Right lobe of liver (tissue), 6 donors: ENCODE measurements around the gene NMBR. TPM values are rescaled to one million over a fixed set of nuclear protein-coding genes. Genes with fewer than 3 reads are reported as not detected.

Source experiments
- ATAC-seq, 4 donors: fragments of 200-7000 bp; cut with Tn5 transposase; one replicate each; pipeline ENCODE4 v1.9.1; 2020; ENCODE audit warnings: mild to moderate bottlenecking in 4 of 4, moderate library complexity in 4 of 4
- DNase-seq, 3 donors: peaks; one replicate each; pipeline ENCODE4 v3.0.0-alpha.2; 2020
- H3K27ac ChIP-seq, 3 donors: fragments of 200-600 bp; one replicate each; pipeline ENCODE4 v1.8.0; 2022
- H3K27me3 ChIP-seq, 2 donors: fragments of 200-600 bp; one replicate each; pipeline ENCODE4 v1.8.0; 2022
- H3K36me3 ChIP-seq, 4 donors: fragments of 200-600 bp; sonication (generic) in 1 of 4; one replicate each; pipeline versions ENCODE4 v1.5.1 to v1.8.0; 2017 to 2022; ENCODE audit warnings: control low read depth in 1 of 4
- H3K4me1 ChIP-seq, 4 donors: fragments of 200-600 bp; sonication (generic) in 1 of 4; one replicate each; pipeline versions ENCODE4 v1.5.1 to v1.8.0; 2017 to 2022; ENCODE audit warnings: control low read depth in 1 of 4
- H3K4me3 ChIP-seq, 3 donors: fragments of 200-600 bp; one replicate each; pipeline ENCODE4 v1.8.0; 2022
- H3K9me3 ChIP-seq, 4 donors: fragments of 200-600 bp; sonication (generic) in 1 of 4; one replicate each; pipeline versions ENCODE4 v1.5.1 to v1.8.0; 2017 to 2022; ENCODE audit warnings: control low read depth in 1 of 4
- POLR2A ChIP-seq: fragments of 450-650 bp; IDR thresholded peaks from one replicate; pipeline ENCODE4 v1.6.1; 2017; ENCODE audit warnings: antibody characterized with exemption, mild to moderate bottlenecking
- WGBS: methylation state at CpG from one replicate; pipeline ENCODE4 v1.1.6; 2018; ENCODE audit warnings: low coverage, low lambda C conversion rate; ENCODE audit not compliant: insufficient coverage; ENCODE audit errors: missing lambda C conversion rate; 5-methylcytosine and 5-hydroxymethylcytosine counted together
- intact Hi-C, 2 donors: fragments of 100-400 bp; cut with DNase I; formaldehyde crosslinking; loops; one replicate each; pipeline versions ENCODE4 v1.11.2 to v1.14.1; 2022
- total RNA-seq, 6 experiments: library from RNA; depleted of rRNA in 2 of 6; stranded (reverse); fragments of >200 nt in 2 of 6; fragmentation: NEBNext Ultra II Directional in 3 of 6; extraction: Animal tissue kit (Norgen Biotek cat#: 25700) in 3 of 6; gene quantifications; one replicate each; pipeline versions ENCODE4 v1.1.0 to v1.2.4, GENCODE V29; 2016 to 2023
- TF ChIP-seq, protein P1 (sequence below), 4 donors: fragments of 200-600 bp in 3 of 4; fragments of 450-650 bp in 1 of 4; IDR thresholded peaks; one replicate each; pipeline versions ENCODE4 v1.5.1 to v1.8.0; 2016 to 2022; ENCODE audit warnings: antibody characterized with exemption in 4 of 4, mild to moderate bottlenecking in 2 of 4
- donor health status: DM: no; HTN: yes; CAD: no.
- donor health status: DM: no; HTN: no; CAD: no.
- donor health status: DM: no; HTN: no; CAD: no.
- donor health status: DM: no; HTN: yes; CAD: no.
- donor health status: DM: no; HTN: yes; CAD: no.

NMBR gene
- total RNA-seq, 6 experiments from 2014 or later, result not detected

- Histone ChIP-seq H3K4me1 (no peaks in the 10 kb centered on the region), H3K36me3 (no peaks in the 10 kb centered on the region), H3K27me3 (no peaks in the 10 kb centered on the region), H3K9me3 (no peaks in the 10 kb centered on the region), H3K4me3 (no peak overlapping the region), H3K27ac (no peak overlapping the region)
- DNase-seq, result no peak
- ATAC-seq, result no peak
- intact Hi-C loops, result no loop called here
- 72% methylated on average over 10 of the region's 12 CpGs for WGBS
- TF ChIP-seq, protein P1, sequence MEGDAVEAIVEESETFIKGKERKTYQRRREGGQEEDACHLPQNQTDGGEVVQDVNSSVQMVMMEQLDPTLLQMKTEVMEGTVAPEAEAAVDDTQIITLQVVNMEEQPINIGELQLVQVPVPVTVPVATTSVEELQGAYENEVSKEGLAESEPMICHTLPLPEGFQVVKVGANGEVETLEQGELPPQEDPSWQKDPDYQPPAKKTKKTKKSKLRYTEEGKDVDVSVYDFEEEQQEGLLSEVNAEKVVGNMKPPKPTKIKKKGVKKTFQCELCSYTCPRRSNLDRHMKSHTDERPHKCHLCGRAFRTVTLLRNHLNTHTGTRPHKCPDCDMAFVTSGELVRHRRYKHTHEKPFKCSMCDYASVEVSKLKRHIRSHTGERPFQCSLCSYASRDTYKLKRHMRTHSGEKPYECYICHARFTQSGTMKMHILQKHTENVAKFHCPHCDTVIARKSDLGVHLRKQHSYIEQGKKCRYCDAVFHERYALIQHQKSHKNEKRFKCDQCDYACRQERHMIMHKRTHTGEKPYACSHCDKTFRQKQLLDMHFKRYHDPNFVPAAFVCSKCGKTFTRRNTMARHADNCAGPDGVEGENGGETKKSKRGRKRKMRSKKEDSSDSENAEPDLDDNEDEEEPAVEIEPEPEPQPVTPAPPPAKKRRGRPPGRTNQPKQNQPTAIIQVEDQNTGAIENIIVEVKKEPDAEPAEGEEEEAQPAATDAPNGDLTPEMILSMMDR (IDR thresholded peaks at IDR 0.05), result no peak
- no peak for TF ChIP-seq POLR2A
Observed at GRCh38 chr6:142047934-142048592, 98.9 kb downstream of the NMBR start.

DNA sequence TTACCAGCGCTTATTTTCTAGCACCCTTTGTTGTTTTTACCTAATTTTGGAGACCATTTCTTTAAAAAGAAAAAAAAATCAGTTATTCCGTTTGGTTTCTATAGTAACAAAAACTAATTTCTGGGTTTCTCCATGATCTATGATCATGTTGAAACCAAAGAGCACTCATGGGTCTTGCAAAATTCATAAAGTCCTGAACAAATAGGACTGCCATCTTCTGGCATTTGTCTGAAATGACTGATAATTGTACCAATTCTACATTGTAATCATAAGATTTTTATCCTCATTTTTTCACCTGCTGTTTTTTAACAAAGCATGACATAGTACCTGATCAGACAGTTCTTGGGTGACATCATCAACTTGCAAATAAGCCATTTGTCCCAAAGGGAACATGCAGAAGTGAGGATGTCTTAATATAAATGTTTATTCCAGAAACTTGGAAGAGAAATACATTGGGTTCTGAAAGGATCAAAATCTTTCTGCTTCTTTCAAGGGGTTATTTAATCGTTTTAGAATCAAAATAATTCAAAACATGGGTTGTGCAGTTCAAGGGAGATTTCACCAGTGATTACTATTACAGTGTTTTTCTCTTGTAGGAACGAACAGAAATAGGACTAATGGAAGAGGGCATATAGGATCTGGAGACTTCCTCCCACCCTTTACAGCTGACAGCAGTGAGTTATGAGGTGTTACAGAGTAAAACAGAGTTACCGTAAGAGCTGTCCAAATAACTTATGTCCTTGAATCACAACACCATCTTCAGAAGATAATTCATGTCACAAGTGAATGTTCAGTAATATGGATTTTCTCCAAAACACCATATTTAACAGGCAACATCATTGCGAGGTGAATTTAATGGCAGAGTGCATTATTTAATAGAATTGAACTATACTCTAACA is 101.3 kb downstream of the NMBR start:
- Histone ChIP-seq H3K27me3 (no peaks in the 10 kb centered on the region), H3K9me3 (no peaks in the 10 kb centered on the region), H3K4me1 (no peaks in the 10 kb centered on the region), H3K4me3 (no peak overlapping the region), H3K36me3 (no peaks in the 10 kb centered on the region), H3K27ac (no peak overlapping the region)
- peak; percentile 62 to 76 (median 68) for ATAC-seq
- WGBS, result 40% methylated on average over 6 of the region's 6 CpGs
- intact Hi-C loops, result no loop called here
- DNase-seq, result no peak
- TF ChIP-seq, protein P1 (IDR thresholded peaks at IDR 0.05), result peak; percentile 22 to 46 (median 37)
- no peak for TF ChIP-seq POLR2A

GRCh38 chr6:142035890-142036289 is 111.0 kb downstream of the NMBR start:
- intact Hi-C loops, result no loop called here
- ATAC-seq, result no peak
- Histone ChIP-seq H3K27me3 (no peaks in the 10 kb centered on the region), H3K36me3 (no peaks in the 10 kb centered on the region), H3K4me3 (no peak overlapping the region), H3K27ac (no peak overlapping the region), H3K9me3 (no peaks in the 10 kb centered on the region), H3K4me1 (peaks cover 0 to 5% (median 0%) of the 10 kb centered on the region in 4 donors)
- 39% methylated on average over 3 of the region's 4 CpGs for WGBS
- DNase-seq, result no peak
- TF ChIP-seq POLR2A, result no peak
- TF ChIP-seq, protein P1 (IDR thresholded peaks at IDR 0.05), result no peak

DNA sequence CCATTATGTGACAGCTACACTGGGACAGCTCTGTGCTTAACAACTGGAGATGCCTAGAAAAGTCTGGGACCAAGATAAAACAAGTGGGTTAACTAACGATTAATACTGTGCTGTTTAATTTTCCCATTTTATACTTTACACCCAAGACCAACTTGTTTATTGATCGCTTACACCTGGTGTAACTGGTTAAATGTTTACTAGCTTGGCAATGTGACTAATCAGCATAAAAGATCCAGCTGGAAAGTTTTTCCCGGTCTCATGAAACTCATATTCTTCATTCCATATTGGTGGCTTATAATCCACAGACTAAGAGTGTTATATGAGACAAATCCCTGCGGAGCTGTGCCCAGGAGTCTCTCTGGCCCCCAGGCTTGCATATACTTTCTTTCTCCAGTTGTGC is 115.9 kb downstream of the NMBR start:
- Histone ChIP-seq H3K27ac (no peak overlapping the region), H3K4me3 (no peak overlapping the region), H3K36me3 (no peaks in the 10 kb centered on the region), H3K9me3 (no peaks in the 10 kb centered on the region), H3K4me1 (peaks cover 0 to 8% (median 0%) of the 10 kb centered on the region in 4 donors), H3K27me3 (no peaks in the 10 kb centered on the region)
- DNase-seq (no peak), ATAC-seq (peak in 2 of 4 donors; percentile 24 to 30)
- intact Hi-C loops, result no loop called here
- TF ChIP-seq, protein P1 (IDR thresholded peaks at IDR 0.05), result no peak
- TF ChIP-seq POLR2A, result no peak
- WGBS, result 47% methylated on average over 4 of the region's 4 CpGs
